Small intestine (tissue), 7 donors: ENCODE measurements around the gene NT5M. TPM values are rescaled to one million over a fixed set of nuclear protein-coding genes. Genes with fewer than 3 reads are reported as not detected.

Source experiments
- DNase-seq, 2 donors: peaks; one replicate each; pipeline versions ENCODE4 v3.0.0 to v3.0.0-alpha.2; 2013
- FAIRE-seq: peaks from 2 replicates; lab custom pipeline; 2012; peaks lifted over from hg19 to GRCh38; lab: Jason Lieb, UNC
- H3K27ac ChIP-seq, 3 donors: one replicate each; pipeline ENCODE4 v1.5.1; 2013; ENCODE audit warnings: low read length in 2 of 3, mild to moderate bottlenecking in 2 of 3, control low read depth in 1 of 3, inconsistent platforms in 1 of 3, low read depth in 1 of 3, moderate library complexity in 1 of 3
- H3K27me3 ChIP-seq, 3 donors: one replicate each; pipeline ENCODE4 v1.6.1; 2013; ENCODE audit warnings: low read length in 3 of 3, inconsistent platforms in 1 of 3; ENCODE audit not compliant: control insufficient read depth in 3 of 3, insufficient read depth in 3 of 3
- H3K36me3 ChIP-seq, 3 donors: one replicate each; pipeline ENCODE4 v1.6.1; 2013; ENCODE audit warnings: low read length in 3 of 3, inconsistent platforms in 1 of 3, low read depth in 1 of 3, mild to moderate bottlenecking in 1 of 3, moderate library complexity in 1 of 3; ENCODE audit not compliant: control insufficient read depth in 3 of 3, insufficient read depth in 2 of 3
- H3K4me1 ChIP-seq, 3 donors: one replicate each; pipeline ENCODE4 v1.6.1; 2013; ENCODE audit warnings: low read length in 2 of 3, inconsistent platforms in 1 of 3, low read depth in 1 of 3, mild to moderate bottlenecking in 1 of 3, moderate library complexity in 1 of 3; ENCODE audit not compliant: control insufficient read depth in 3 of 3, insufficient read depth in 2 of 3
- H3K4me3 ChIP-seq, 3 donors: one replicate each; pipeline ENCODE4 v1.5.1; 2013; ENCODE audit warnings: low read length in 3 of 3, control low read depth in 1 of 3, inconsistent platforms in 1 of 3, low read depth in 1 of 3, mild to moderate bottlenecking in 1 of 3, moderate library complexity in 1 of 3
- H3K9me3 ChIP-seq, 2 donors: one replicate each; pipeline ENCODE4 v1.6.1; 2013; ENCODE audit warnings: low read depth in 1 of 2, low read length in 1 of 2; ENCODE audit not compliant: control insufficient read depth in 2 of 2, insufficient read depth in 1 of 2
- WGBS, 3 donors: extraction: QIAGEN DNeasy Blood & Tissue Kit; methylation state at CpG; one replicate each; pipeline ENCODE4 v1.1.7; 2013; 5-methylcytosine and 5-hydroxymethylcytosine counted together
- polyA plus RNA-seq, 4 donors: library from polyadenylated mRNA; stranded (reverse) in 3 of 4; unstranded in 1 of 4; fragments of 200-250 nt in 3 of 4; fragments of 120-200 nt in 1 of 4; gene quantifications; one replicate each; pipeline versions ENCODE4 v1.2.1 to v1.2.3, GENCODE V29; 2013
- donor health status: healthy with polysubstance abuse.
- donor health status: control.
- donor health status: control.
- donor health status: Bipolar disorder and iron deficiency.
- donor health status: healthy.

Gene NT5M
- polyA plus RNA-seq, 4 donors = 0.54 to 2.1 (median 1.6) TPM; not detected in 1

DNA sequence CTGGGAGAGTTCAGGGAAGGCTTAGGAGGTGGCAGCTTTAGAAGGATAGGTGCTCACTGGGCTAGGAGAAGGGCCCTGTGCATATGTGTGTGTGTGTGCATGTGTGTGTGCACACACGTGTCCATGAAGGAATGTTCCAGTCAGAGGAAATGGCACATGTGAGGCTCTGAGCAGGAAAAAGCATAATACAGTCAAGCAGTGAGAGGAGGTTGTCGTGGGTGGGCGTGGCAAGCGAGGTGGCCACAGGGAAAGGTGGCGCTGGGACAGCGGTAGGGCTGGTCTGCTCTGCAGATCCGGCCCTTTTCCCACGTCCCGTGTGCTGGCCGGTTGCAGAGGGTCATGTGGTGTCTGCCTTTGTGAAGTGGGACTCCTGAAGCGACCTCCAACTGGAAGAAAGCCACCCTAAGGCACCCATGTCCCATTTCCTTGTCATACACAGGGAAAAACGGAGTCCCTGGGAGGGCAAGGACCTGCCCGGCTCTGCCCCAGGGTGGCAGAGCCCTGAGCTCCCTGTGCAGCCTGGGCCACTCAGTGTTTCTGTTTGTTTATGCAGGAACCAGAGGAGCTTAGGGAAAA lies 40.1 kb downstream of the NT5M start:
- H3K9me3 ChIP-seq = no peaks in the 10 kb centered on the region

DNA sequence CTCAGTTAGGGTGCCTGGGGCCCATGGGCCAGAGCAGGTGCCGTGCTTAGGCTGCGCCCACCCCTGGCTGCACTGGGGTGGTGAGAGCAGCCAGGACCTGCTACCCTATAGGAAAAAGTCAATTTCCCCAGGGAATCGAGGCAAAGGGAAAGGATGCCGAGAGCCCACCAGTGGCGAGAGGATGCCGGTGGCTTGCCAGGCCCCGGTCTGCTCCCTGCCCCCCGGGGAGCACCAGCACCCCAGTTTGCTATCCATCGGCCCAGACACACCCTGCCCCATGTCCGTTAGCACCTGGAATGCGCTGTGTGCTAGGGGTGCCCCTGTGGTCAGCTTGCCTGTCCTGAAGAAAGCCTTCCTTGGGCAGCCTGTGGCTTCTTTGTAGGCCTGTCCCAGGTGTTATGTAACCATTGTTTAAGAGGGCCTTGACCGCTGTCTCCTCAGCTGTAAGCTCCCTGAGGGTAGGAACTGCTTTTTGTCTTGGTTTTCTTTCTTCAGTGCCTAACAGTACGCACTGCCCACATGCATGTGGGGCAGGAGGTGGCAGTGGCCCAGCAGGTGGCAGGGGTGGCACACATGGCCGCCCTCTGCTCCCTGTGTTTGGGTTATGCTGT lies 40.8 kb downstream of the NT5M start:
- H3K4me1 ChIP-seq = no peaks in the 10 kb centered on the region
- H3K4me3 ChIP-seq = no peak overlapping the region
- DNase-seq (no peak), FAIRE-seq (no peak)
- peaks cover 0 to 5% (median 0%) of the 10 kb centered on the region in 3 donors for H3K36me3 ChIP-seq
- H3K9me3 ChIP-seq = no peaks in the 10 kb centered on the region
- 90 to 96% (median 92%) methylated on average over 13 to 14 of the region's 14 CpGs for WGBS, 3 donors
- H3K27ac ChIP-seq = no peak overlapping the region
- H3K27me3 ChIP-seq = no peaks in the 10 kb centered on the region

More for the DNA sequence above, 40.1 kb downstream of the NT5M start:
- Histone ChIP-seq H3K27ac (no peak overlapping the region), H3K36me3 (peaks cover 0 to 5% (median 0%) of the 10 kb centered on the region in 3 donors), H3K4me1 (no peaks in the 10 kb centered on the region), H3K4me3 (no peak overlapping the region), H3K27me3 (no peaks in the 10 kb centered on the region)
- WGBS, 3 donors = 71 to 84% (median 84%) methylated on average over 13 of the region's 13 CpGs
- DNase-seq (no peak), FAIRE-seq (no peak)

DNA sequence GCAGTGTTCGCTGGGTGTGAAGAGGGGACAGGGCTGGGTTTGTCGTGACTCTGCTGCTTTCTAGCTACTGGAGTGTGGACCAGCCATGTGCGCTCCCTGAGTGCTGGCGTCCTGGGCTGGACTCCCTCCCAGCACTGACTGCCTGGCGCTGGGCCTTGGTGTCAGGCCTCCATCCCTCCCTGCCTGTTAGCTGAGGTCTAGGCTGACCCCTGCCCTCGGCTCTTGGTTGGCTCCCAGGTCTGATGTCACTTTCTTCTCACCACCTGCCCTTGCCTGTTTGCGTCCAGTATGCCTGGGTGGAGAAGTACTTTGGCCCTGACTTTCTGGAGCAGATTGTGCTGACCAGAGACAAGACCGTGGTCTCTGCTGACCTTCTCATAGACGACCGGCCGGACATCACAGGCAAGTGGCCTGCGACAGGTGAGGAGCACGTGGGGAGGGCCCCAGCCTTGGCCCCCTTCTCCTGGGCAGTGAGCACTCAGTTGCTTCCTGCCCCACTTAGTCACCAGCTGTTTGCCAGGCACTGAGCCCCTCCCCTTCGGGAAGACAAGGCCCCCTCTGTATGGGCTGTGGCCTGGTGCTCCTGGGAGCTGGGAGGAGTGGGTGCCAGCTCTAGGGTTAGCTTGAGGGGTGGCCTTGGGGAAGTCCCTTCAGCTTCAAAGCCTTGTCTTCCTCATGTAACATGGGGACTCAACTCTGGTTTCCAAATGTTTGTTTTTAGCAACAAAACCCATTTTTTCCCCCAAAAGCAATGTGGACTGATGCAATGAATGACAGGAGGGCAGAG lies 41.5 kb downstream of the NT5M start:
- H3K4me1 ChIP-seq = no peaks in the 10 kb centered on the region
- H3K27ac ChIP-seq = no peak overlapping the region
- DNase-seq (no peak), FAIRE-seq (no peak)
- no peaks in the 10 kb centered on the region for H3K27me3 ChIP-seq
- H3K36me3 ChIP-seq = peaks cover 0 to 5% (median 0%) of the 10 kb centered on the region in 3 donors
- whole genome bisulfite sequencing, 3 donors = 78 to 84% (median 84%) methylated on average over 14 of the region's 14 CpGs
- no peak overlapping the region for H3K4me3 ChIP-seq
- no peaks in the 10 kb centered on the region for H3K9me3 ChIP-seq

DNA sequence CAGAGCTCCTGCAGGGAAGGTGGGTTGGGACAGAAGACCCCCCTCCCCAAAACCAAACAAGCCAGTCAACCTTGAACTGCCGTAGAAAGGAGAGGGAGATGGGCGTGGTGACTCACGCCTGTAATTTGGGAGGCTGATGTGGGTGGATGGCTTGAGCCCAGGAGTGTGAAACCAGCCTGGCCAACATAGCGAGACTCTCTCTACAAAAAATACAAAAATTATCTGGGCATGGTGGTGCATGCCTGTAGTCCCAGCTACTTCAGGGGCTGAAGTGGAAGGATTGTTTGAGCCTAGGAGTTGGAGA lies 42.1 kb downstream of the NT5M start:
- H3K36me3 ChIP-seq = peaks cover 0 to 5% (median 0%) of the 10 kb centered on the region in 3 donors
- no peak overlapping the region for H3K27ac ChIP-seq
- no peak for FAIRE-seq
- H3K27me3 ChIP-seq = no peaks in the 10 kb centered on the region
- H3K4me3 ChIP-seq = no peak overlapping the region
- DNase-seq = no peak
- H3K4me1 ChIP-seq = no peaks in the 10 kb centered on the region
- H3K9me3 ChIP-seq = no peaks in the 10 kb centered on the region
- WGBS, 3 donors = 58 to 80% (median 70%) methylated on average over 4 of the region's 4 CpGs

DNA sequence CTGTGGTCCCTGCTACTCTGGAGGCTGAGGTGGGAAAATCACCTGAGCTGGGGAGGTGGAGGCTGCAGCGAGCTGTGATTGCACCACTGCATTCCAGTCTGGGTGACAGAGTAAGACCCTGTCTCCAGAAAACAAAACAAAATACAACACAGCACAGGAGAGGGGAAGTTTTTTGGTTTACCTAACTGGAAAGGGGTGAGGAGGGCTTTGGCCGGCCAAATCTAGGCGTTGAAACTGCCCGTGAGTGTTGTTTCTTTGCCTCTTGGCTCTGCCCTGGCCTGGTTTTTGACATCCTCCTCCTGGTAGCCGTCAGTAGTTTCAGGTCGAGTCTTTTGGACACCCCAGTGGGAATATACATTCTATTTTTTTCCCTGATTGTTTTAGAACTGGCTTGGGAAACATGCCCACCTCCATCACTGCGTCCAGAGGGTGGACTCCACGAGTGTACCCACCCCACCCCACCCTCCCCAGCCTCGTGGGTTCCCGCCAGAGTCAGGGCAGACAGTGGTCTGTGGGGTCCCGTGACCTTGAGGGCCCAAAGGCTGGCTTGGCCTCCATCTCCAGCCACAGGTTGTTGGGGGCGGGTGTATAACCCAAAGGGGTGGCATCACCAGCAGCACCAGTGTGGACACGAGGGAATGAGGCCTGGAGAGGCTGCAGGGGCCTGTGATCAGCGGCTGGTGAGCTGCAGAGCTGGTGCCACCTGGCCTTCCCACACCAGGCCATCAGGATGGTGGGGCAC lies 42.7 kb downstream of the NT5M start:
- 89 to 92% (median 90%) methylated on average over 14 of the region's 14 CpGs for WGBS, 3 donors
- no peak for FAIRE-seq

DNA sequence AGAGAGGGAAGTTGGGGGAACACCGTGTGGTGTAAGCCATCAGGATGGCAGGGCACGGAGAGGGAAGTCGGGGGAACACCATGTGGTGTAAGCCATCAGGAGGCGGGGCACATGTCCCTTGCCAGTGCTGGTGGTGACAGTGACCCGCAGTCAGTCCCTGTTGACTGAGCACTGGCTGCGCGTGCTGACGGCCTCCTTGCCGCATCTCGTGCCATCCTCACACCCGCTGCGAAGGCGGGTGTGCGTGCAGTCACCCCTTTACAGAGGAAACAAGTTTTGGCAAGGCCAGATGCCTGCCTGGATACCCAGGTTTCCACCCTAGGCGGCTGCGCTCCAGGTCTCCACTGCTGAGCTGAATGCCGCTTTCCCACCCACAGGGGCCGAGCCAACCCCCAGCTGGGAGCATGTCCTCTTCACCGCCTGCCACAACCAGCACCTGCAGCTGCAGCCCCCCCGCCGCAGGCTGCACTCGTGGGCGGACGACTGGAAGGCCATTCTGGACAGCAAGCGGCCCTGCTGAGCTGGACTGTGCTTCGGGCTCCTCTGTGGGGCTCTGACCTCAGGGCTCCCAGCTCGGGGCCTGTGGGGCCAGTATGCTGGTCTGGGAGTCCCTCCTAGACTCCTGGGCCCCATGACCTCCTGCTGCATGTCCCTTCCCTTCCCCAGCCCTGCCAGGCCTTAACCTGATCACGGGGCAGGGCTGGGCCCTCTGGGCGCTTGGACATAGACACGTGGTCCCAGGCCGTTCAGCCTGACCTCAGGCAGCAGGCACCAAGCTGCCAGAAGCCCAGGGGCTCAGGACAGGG lies 43.5 kb downstream of the NT5M start:
- Histone ChIP-seq H3K4me1 (no peaks in the 10 kb centered on the region), H3K27me3 (no peaks in the 10 kb centered on the region), H3K27ac (no peak overlapping the region), H3K4me3 (no peak overlapping the region), H3K9me3 (no peaks in the 10 kb centered on the region), H3K36me3 (peaks cover 0 to 5% (median 0%) of the 10 kb centered on the region in 3 donors)
- DNase-seq = no peak
- no peak for FAIRE-seq
- WGBS, 3 donors = 87 to 94% (median 93%) methylated on average over 31 of the region's 31 CpGs

More for the DNA sequence above, 42.7 kb downstream of the NT5M start:
- Histone ChIP-seq H3K9me3 (no peaks in the 10 kb centered on the region), H3K27ac (no peak overlapping the region), H3K36me3 (peaks cover 0 to 5% (median 0%) of the 10 kb centered on the region in 3 donors), H3K4me3 (no peak overlapping the region), H3K4me1 (no peaks in the 10 kb centered on the region), H3K27me3 (no peaks in the 10 kb centered on the region)
- no peak for DNase-seq

DNA sequence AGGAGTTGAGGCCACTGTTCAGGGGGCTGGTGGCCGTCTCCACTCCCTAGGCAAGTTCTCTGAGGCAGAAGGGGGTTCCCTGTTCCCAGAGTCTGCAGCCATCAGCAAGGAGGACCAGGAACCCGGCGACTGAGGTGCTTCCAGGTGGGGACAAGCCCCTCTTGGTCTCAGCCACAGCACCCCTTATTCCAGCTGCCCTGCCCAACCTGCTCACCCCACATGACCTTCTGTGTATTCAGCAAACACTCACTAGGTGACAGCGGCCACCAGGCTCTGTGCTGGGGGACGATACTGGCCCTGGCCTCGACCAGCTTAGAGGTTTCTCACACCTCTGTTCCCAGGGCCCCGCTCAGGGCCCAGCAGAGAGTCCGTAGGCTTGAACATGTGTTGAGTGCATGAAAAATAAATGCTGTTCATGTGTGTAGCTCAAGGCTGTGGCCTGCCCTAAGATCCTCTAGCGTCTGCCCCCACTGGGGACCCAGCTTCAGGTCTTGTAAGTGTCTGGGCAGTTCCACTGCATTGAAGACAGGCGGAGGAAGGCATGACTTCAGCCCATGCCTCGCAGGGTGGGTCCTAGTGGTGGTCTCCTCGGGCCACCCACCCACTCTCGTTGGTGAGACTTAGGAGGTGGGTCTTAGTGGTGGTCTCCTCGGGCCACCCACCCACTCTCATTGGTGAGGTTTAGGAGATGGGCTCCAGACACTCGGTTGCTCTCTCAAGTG lies 44.2 kb downstream of the NT5M start:
- no peaks in the 10 kb centered on the region for H3K9me3 ChIP-seq
- H3K36me3 ChIP-seq = peaks cover 0 to 5% (median 0%) of the 10 kb centered on the region in 3 donors
- H3K27ac ChIP-seq = no peak overlapping the region
- H3K4me3 ChIP-seq = no peak overlapping the region
- 81 to 89% (median 88%) methylated on average over 15 of the region's 15 CpGs for WGBS, 3 donors
- no peaks in the 10 kb centered on the region for H3K27me3 ChIP-seq
- no peak for FAIRE-seq
- no peak for DNase-seq
- H3K4me1 ChIP-seq = no peaks in the 10 kb centered on the region
